SKM-1 (cell line): ENCODE measurements around the gene ERGIC1.
"Not testable (repeated sequence)": the region's sequence is repeated elsewhere in the genome, so short reads cannot be mapped to it uniquely, and the experiment has no call there.

Experiments used
- DNase-seq: peaks from one replicate; lab custom pipeline; 2025; ENCODE audit not compliant: unreplicated experiment; lab: John Stamatoyannopoulos, UW

Gene ERGIC1

GRCh38 chr5:172862165-172862801 is 28.2 kb downstream of the ERGIC1 start:
- DNase-seq, result no peak

- DNase-seq, result not testable (repeated sequence)
These were observed 30.1 kb downstream of the ERGIC1 start for GRCh38 chr5:172864171-172864570.

GRCh38 chr5:172864747-172865146 is 30.7 kb downstream of the ERGIC1 start:
- no peak for DNase-seq

GRCh38 chr5:172866378-172866777 is 32.3 kb downstream of the ERGIC1 start:
- DNase-seq, result no peak

GRCh38 chr5:172866802-172867748 is 33.0 kb downstream of the ERGIC1 start:
- DNase-seq, result no peak

- no peak for DNase-seq
These were observed 33.8 kb downstream of the ERGIC1 start for GRCh38 chr5:172867761-172868435.

- no peak for DNase-seq
These were observed 34.4 kb downstream of the ERGIC1 start for GRCh38 chr5:172868436-172868923.

GRCh38 chr5:172868924-172869591 is 35.0 kb downstream of the ERGIC1 start:
- no peak for DNase-seq

- no peak for DNase-seq
These were observed 35.6 kb downstream of the ERGIC1 start for GRCh38 chr5:172869691-172870090.

GRCh38 chr5:172870291-172870714 is 36.3 kb downstream of the ERGIC1 start:
- DNase-seq, result no peak

- DNase-seq, result no peak
These were observed 36.8 kb downstream of the ERGIC1 start for GRCh38 chr5:172870715-172871461.

GRCh38 chr5:172871536-172871935 is 37.5 kb downstream of the ERGIC1 start:
- DNase-seq, result no peak

GRCh38 chr5:172871982-172872381 is 37.9 kb downstream of the ERGIC1 start:
- no peak for DNase-seq

GRCh38 chr5:172872997-172873491 is 39.0 kb downstream of the ERGIC1 start:
- DNase-seq, result no peak

GRCh38 chr5:172873513-172873912 is 39.5 kb downstream of the ERGIC1 start:
- no peak for DNase-seq

- no peak for DNase-seq
These were observed 40.8 kb downstream of the ERGIC1 start for GRCh38 chr5:172874647-172875504.

GRCh38 chr5:172875505-172876279 is 41.6 kb downstream of the ERGIC1 start:
- DNase-seq, result no peak

- DNase-seq, result no peak
These were observed 42.5 kb downstream of the ERGIC1 start for GRCh38 chr5:172876578-172876977.
